Neutrophil (primary cell): ENCODE results near the gene MPHOSPH9.

Experiments used
- H3K27ac ChIP-seq: fragments of 200-600 bp; sonication (generic); 2 replicates; pipeline ENCODE4 v1.5.1; 2016; ENCODE audit warnings: mild to moderate bottlenecking, moderate library complexity
- H3K27me3 ChIP-seq: fragments of 200-600 bp; sonication (generic); 2 replicates; pipeline ENCODE4 v1.6.0; 2016; ENCODE audit warnings: mild to moderate bottlenecking
- H3K36me3 ChIP-seq: fragments of 200-600 bp; sonication (generic); 2 replicates; pipeline ENCODE4 v1.5.1; 2017
- H3K4me1 ChIP-seq, 2 experiments: fragments of 200-600 bp in 1 of 2; sonication (generic) in 1 of 2; 1 replicate in 1 of 2; 2 replicates in 1 of 2; pipeline versions ENCODE4 v1.5.1 to v1.6.1; 2013 to 2016; ENCODE audit warnings: low read depth in 1 of 2, low read length in 1 of 2, mild to moderate bottlenecking in 1 of 2, moderate library complexity in 1 of 2; ENCODE audit not compliant: control insufficient read depth in 1 of 2, insufficient read depth in 1 of 2
- H3K4me3 ChIP-seq, 2 experiments: fragments of 200-600 bp in 1 of 2; sonication (generic) in 1 of 2; 1 replicate in 1 of 2; 2 replicates in 1 of 2; pipeline ENCODE4 v1.5.1; 2013 to 2016; ENCODE audit warnings: low read depth in 1 of 2, low read length in 1 of 2, mild to moderate bottlenecking in 1 of 2, moderate library complexity in 1 of 2
- H3K9me3 ChIP-seq: fragments of 200-600 bp; sonication (generic); 2 replicates; pipeline ENCODE4 v1.5.1; 2016
- TF ChIP-seq, protein P1 (sequence below): fragments of 200-600 bp; sonication (generic); IDR thresholded peaks from 2 replicates; pipeline ENCODE4 v1.5.1; 2016; ENCODE audit warnings: antibody characterized with exemption

MPHOSPH9 gene

GRCh38 chr12:123149088-123149487, 83.9 kb downstream of the MPHOSPH9 start:
- Histone ChIP-seq H3K36me3 (no peaks in the 10 kb centered on the region), H3K27ac (no peak overlapping the region), H3K27me3 (peaks cover 47% of the 10 kb centered on the region), H3K4me3 (no peak overlapping the region), H3K9me3 (no peaks in the 10 kb centered on the region), H3K4me1 (peaks cover 6 to 13% of the 10 kb centered on the region in 2 experiments)
- TF ChIP-seq, protein P1, sequence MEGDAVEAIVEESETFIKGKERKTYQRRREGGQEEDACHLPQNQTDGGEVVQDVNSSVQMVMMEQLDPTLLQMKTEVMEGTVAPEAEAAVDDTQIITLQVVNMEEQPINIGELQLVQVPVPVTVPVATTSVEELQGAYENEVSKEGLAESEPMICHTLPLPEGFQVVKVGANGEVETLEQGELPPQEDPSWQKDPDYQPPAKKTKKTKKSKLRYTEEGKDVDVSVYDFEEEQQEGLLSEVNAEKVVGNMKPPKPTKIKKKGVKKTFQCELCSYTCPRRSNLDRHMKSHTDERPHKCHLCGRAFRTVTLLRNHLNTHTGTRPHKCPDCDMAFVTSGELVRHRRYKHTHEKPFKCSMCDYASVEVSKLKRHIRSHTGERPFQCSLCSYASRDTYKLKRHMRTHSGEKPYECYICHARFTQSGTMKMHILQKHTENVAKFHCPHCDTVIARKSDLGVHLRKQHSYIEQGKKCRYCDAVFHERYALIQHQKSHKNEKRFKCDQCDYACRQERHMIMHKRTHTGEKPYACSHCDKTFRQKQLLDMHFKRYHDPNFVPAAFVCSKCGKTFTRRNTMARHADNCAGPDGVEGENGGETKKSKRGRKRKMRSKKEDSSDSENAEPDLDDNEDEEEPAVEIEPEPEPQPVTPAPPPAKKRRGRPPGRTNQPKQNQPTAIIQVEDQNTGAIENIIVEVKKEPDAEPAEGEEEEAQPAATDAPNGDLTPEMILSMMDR: no peak

- Histone ChIP-seq H3K9me3 (no peaks in the 10 kb centered on the region), H3K27me3 (peaks cover 47% of the 10 kb centered on the region), H3K4me3 (no peak overlapping the region), H3K36me3 (no peaks in the 10 kb centered on the region), H3K4me1 (peaks cover 6 to 13% of the 10 kb centered on the region in 2 experiments), H3K27ac (no peak overlapping the region)
- TF ChIP-seq, protein P1: no peak
These were observed 84.3 kb downstream of the MPHOSPH9 start for GRCh38 chr12:123148655-123149054.

GRCh38 chr12:123148223-123148622, 84.7 kb downstream of the MPHOSPH9 start:
- H3K27me3 ChIP-seq: peaks cover 47% of the 10 kb centered on the region
- peaks cover 6 to 16% of the 10 kb centered on the region in 2 experiments for H3K4me1 ChIP-seq
- H3K27ac ChIP-seq: no peak overlapping the region
- TF ChIP-seq, protein P1: no peak
- H3K36me3 ChIP-seq: no peaks in the 10 kb centered on the region
- no peak overlapping the region for H3K4me3 ChIP-seq
- no peaks in the 10 kb centered on the region for H3K9me3 ChIP-seq

DNA sequence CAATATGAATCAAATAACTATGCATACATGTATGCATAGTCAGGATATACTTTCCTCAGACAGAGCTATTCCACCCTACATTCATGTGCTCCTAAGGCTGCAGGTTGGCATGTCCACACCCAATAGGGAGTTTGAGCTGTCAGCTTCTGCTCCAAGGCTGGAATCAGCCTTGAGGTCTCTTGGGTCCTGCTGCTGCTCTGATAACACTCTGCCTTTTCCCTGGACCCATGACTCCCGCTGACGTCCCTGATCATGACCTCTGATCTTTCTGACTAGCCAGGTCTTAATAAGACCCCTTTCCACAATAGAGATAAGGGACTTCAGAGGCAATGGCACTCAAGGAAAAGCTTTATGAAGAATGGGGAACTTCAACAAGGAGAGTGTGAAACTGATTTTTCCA, 87.7 kb downstream of the MPHOSPH9 start:
- TF ChIP-seq, protein P1: no peak

DNA sequence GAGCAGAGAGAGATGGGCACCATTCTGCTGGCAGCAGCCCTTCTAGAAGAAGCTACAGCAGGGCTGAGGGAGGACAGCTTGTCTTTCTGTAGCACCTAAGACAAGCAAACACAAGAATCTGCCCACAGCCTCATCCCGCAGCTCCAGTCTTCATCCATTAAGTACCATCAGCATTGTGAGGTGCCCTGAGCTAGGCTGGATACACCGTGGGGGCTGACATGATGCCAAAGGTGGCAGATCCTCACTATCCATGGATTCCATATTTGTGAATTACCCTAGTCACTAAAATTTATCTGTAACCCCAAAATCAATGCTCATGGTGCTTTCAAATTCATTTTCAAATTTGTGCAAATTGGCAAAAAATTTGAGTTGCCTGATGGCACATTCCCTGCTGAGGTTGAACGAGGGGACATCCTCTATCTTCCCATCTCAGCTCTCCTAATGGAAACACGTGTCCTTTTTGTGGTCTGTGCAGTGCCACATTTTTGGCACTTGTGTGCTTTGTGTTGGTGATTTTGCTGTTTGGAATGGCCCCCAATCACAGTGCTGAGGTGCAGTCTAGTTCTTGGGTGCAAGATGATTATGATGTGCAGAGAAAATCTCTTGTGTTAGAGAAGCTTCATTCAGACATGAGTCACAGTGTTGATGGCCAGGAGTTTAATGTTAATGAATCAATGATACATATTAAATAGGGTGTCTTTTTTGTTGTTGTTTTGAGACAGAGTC, 89.0 kb downstream of the MPHOSPH9 start:
- TF ChIP-seq, protein P1: no peak

More for the DNA sequence above, 87.7 kb downstream of the MPHOSPH9 start:
- H3K27me3 ChIP-seq: peaks cover 28% of the 10 kb centered on the region
- no peak overlapping the region for H3K27ac ChIP-seq
- no peaks in the 10 kb centered on the region for H3K9me3 ChIP-seq
- H3K4me1 ChIP-seq: peaks cover 4 to 8% of the 10 kb centered on the region in 2 experiments
- H3K4me3 ChIP-seq: no peak overlapping the region
- no peaks in the 10 kb centered on the region for H3K36me3 ChIP-seq

More for the DNA sequence above, 89.0 kb downstream of the MPHOSPH9 start:
- no peak overlapping the region for H3K4me3 ChIP-seq
- peaks cover 15% of the 10 kb centered on the region for H3K27me3 ChIP-seq
- peaks cover 0 to 3% of the 10 kb centered on the region in 2 experiments for H3K4me1 ChIP-seq
- H3K9me3 ChIP-seq: no peaks in the 10 kb centered on the region
- no peak overlapping the region for H3K27ac ChIP-seq
- H3K36me3 ChIP-seq: no peaks in the 10 kb centered on the region
